HG02973 (cell line): ENCODE data around the gene SHISA4.

Source experiments
- ATAC-seq: cut with Tn5 transposase; IDR thresholded peaks from one replicate; pipeline ENCODE4 v1.9.1; 2021; ENCODE audit warnings: moderate library complexity; ENCODE audit not compliant: unreplicated experiment

Gene SHISA4

DNA sequence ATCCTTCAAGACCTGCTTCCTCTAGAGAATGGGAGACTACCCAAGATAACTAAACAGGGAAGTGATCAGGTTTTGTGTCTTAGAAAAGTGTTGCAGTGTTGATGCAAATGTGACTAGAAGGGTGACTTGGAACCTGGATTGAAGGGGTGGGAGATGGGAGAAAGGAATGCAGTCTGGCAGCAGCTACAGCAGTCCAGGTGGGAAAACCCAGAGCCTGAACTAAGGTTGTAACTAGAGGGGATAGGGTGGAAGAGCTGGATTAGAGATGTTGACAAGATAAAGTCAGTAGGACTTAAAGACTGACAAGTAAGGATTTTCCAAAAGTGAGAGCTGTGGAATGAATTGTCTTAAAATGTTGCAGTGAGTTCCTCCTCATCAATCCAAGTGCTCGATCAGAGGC lies 7.1 kb upstream of the SHISA4 start:
- ATAC-seq, result no peak

DNA sequence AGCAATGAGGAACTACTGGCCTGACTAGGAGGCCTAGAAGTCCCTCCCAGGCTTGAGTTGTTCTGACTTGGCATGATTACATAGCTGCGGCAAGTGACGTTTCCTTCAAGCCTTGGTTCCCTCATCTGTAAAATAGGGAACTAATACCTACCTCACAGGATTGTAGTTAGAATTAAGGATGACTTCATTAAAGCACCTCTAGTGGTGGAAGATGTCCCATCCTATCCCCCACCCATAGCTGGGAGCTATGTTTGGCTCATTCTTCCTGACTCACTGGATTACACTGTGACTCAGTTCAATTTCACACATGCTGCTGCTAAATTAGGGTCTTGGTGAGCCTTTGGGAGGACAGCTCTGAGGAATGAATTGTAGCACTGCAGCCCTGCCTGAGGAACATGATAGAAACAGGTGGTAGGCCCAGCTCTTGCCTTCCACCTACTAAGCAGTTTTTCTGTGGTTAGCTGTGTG lies 6.0 kb upstream of the SHISA4 start:
- ATAC-seq, result no peak

DNA sequence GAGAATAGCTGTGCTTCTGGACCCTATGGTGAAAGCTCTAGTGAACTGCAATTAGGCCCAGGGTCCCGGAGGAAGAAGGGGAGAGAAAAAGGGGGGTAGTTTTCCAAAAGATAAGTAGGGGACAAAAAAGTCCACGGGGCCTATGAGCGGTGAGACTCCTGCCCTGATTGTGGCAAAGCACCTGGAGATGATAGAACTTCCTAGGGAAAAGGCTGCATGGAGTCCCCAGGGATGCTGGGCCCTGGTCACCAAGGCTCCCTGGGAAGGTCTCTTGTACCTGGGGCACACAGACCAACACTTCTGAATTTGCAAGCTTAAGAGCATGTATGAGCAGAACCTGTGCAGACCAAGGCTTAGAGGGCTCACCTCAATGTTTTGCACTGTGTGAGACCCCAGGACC lies 5.4 kb upstream of the SHISA4 start:
- ATAC-seq, result no peak

DNA sequence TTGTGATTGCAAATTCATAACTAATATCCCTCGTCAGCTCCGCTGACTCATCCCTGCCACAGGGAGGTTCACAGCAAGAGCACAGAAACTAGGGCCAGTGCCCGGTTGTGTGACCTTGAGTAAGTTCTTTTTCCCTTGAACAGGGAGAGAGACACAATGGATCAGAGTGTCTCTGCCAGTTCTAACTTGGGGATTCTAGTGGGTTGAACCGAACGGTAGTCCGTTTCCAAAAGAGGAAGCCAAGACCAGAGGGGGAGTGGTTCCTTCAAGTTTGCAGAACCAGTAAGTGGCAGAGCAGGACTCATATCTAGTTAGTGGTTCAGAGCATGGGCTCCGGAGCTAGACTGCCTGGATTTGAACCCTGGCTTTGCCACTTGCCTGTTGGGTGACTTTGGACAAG lies 4.9 kb upstream of the SHISA4 start:
- no peak for ATAC-seq

DNA sequence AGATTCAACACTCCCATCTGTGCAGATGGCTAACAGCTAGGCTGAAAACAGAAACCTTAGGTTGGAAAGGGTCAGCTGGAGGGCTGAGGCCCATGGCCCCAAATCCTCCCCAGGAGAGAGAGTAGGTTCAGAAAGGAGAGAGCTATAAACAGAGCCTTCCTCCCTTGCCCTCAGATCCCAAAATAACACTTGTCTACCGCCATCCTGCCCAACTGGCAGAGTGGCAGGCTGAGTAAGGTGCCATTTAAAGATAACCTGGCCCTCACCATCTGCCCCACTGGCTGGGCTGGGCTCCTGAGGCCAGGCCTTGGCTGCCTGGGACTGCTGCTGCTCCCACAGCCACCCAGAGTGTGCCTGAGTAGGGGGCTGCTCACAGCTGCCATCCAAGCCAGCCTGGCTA lies 4.3 kb upstream of the SHISA4 start:
- ATAC-seq, result no peak

DNA sequence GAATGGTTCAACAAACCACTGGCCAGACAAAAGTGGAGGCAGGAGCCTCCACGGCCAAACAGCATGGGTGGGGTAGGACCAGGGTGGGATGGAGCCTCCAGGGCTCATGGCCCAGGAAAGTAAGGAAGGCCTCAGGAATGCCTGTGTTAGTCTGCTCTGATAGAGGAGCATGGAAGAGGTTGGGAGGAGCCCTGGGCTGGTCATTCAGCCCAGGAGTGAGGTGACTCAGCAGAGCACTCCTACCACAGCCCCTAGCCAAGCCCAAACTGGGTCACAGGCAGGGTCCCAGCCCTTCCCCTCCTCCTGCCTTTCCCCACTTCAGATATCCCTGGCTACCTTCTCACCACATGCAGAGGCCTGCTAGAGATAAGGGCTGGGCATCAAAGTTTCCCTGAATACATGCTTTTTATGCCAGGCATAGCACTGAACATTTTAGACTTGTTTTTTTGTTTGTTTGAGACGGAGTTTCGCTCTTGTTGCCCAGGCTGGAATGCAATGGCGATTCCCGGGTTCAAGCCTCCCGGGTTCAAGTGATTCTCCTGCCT lies 3.1 kb upstream of the SHISA4 start:
- ATAC-seq, result no peak

DNA sequence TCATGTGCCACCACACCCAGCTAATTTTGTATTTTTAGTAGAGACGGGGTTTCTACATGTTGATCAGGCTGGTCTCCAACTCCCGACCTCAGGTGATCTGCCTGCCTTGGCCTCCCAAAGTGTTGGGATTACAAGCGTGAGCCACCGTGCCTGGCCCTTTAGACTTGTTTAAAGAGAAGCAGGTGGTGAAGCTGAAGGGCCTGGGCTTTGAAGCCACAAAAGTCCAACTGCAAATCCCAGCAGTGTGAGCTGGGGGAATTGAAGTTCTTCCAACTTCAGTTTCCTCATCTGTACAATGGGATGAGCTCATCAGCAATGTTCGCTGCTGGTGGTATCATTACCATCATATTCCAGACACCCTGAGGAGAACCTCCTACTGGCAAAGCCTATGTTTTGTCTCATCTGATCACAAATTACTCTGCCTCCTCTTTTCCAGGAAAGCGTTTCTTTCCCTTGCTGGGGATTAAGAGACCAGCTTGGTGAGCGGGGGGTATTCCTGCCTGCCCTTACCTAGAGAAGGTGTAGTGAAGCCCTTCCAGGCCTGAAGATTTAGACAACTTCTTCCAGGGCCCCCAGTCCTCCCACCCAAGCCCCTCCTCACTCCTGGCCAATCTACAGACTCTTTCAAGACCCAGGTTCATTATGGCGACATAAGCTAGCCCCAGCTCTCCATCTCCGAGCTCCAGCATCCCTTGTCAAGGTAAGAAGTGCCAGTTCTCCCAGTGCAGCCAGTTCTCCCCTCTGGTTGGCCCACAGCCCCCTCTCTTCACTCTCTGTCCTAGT lies 2.4 kb upstream of the SHISA4 start:
- ATAC-seq, result no peak

DNA sequence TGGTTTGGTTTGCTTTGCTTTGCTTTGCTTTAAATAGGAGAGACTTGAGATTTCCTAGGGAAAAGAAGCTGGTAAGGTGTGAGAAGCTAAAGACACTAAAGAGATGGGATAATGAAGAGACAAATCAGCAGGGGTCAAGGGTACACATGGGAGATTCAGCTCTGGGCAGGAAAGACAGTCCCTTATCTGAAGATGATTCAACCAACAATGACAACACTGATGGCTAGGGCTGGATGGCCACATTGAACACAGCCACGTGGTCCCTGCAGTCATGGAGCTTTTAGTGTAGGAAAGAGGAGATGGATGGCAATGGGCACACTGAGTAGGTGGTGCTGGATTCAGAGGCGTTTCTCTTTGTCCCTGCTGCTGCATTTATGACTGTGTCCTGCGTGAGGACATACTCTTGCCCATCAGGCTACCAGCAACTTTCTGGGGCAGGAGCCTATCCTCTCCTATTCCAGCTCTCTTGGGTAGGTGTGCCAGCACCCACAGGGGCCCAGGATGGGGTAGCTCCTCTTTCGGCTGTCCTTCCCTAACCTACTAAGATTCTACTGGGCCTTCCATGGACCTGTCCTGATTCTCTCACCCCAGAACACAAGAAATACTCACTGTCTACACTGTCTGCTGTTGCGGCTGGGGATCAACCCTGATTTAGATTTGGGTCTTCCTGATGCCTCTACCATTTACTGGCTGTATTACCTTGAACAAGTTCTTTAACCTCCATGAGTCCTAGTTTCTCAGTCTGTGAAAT lies 1.4 kb upstream of the SHISA4 start:
- no peak for ATAC-seq

DNA sequence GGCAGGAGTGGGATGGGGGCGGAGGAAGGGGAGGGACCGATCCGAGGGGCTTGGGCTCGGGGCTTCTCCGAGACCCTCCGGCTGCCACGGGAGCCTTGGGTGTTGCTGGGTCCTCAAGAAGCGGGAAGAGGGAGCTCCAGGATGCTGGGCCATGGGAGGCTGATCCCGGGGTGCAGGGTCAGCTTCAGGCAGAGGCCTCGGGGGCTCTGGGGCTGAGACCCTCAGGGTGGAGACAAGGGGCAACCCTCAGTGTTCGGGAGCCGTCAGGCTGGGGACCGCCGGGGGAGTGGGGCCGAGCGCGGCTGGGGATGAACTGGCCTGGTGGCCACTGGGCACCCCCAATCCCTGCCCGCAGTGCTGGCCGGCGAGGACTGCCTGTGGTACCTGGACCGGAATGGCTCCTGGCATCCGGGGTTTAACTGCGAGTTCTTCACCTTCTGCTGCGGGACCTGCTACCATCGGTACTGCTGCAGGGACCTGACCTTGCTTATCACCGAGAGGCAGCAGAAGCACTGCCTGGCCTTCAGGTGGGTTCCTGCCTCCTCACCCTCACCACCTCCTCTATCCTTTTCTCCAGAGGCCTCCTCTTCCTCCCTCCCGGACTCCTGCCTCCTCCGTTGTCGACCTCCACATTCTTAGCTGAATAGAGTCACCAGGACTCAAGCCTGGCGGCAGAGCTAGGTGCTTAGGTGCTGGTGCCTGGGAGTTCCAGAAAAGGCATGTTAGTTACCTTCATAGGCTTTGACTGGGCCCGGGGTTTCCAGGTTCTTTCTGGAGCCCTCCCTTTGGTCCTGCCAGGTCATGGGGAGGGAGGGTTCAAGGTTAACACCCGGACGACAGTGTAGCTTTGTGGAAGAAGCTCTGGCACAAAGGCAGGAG lies 631 bp downstream of the SHISA4 start:
- no peak for ATAC-seq

DNA sequence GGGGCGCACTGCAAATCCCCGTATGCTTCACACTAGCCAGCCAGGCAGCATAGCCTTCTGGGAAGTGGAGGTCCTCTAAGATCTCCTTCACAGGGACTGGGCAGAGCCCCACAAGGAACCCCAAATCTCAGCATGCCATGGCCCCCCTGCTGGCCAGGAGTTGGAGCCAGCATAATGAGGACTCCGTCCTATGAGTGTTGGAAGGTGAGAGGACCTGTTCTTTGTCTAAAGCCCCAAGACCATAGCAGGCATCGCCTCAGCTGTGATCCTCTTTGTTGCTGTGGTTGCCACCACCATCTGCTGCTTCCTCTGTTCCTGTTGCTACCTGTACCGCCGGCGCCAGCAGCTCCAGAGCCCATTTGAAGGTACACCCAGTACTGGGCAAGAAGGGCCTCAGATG lies 1.5 kb downstream of the SHISA4 start:
- no peak for ATAC-seq

DNA sequence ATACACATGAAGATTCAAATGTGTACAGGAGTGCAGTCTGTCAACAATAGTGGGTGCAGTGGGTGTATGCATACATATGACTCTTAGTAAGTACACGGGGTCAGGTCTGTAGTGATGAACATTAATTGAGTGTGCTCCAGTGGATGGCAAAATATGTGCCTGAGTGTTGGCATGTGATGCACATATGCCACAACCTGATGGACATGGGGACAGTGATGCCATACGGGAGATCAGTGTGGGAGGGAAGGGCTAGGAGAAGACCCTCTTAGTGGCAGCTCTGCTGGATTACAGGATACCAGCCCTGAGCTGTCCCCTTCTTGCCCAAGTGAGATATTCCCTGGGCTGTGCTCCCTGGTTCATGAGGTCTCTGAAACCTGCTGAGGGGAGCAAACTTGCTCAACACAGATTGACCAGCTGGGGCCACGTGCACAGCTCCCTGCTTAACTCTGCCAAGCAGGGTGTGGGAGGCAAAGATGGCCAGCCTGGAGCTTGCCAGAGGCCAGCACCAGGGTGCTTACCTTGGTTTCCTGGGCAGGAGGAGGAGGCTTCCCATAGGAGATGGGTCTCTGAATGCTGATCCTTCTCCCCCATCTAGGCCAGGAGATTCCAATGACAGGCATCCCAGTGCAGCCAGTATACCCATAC lies 2.2 kb downstream of the SHISA4 start:
- no peak for ATAC-seq

DNA sequence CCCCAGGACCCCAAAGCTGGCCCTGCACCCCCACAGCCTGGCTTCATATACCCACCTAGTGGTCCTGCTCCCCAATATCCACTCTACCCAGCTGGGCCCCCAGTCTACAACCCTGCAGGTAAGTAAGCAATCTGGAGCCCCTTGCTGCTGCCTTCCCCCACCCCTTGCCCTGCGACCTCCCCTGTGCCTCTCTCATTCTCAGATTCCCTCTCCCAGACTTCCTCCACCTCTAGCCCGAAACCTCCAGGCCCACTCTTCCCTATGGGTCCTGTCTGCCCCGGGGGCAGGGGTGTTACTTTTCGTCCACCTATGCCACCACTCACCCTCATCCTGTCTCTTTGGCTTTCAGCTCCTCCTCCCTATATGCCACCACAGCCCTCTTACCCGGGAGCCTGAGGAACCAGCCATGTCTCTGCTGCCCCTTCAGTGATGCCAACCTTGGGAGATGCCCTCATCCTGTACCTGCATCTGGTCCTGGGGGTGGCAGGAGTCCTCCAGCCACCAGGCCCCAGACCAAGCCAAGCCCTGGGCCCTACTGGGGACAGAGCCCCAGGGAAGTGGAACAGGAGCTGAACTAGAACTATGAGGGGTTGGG lies 2.9 kb downstream of the SHISA4 start:
- no peak for ATAC-seq

DNA sequence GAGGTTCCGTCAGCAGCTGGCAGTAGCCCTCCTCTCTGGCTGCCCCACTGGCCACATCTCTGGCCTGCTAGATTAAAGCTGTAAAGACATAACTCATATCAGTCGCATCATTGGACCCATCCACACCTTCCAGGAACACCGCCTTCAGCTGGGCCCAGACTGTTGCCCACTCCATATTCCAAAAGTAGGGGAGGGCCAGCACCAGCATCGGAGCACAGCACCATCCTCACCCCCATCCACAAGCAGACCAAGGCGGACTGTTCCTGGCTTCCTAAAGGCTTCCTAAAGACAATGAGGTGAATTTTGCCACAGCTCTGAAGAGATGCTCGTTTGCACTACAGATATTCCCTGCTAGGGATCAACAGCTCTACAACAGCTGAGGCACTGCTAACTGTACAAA lies 3.5 kb downstream of the SHISA4 start:
- no peak for ATAC-seq

DNA sequence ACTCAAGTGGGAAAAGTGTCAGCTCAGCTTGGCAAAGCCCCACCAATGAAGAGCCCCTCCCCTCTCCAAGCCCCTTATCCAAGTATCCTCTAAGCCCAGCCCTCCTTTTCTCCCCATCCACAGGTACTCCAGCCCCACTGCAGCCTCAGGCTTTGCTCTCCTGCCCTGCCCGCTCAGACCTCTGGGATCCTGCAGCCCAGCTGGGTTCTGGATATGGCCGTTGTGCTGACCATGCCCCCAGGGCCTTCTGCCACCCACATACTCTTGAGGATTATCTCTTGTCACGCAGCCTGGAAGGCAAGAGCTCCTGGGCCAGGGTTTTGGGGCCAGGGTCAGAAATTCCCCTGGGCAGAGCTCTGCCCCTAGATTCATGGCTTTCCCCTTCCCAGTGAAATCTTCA lies 4.7 kb downstream of the SHISA4 start:
- no peak for ATAC-seq

DNA sequence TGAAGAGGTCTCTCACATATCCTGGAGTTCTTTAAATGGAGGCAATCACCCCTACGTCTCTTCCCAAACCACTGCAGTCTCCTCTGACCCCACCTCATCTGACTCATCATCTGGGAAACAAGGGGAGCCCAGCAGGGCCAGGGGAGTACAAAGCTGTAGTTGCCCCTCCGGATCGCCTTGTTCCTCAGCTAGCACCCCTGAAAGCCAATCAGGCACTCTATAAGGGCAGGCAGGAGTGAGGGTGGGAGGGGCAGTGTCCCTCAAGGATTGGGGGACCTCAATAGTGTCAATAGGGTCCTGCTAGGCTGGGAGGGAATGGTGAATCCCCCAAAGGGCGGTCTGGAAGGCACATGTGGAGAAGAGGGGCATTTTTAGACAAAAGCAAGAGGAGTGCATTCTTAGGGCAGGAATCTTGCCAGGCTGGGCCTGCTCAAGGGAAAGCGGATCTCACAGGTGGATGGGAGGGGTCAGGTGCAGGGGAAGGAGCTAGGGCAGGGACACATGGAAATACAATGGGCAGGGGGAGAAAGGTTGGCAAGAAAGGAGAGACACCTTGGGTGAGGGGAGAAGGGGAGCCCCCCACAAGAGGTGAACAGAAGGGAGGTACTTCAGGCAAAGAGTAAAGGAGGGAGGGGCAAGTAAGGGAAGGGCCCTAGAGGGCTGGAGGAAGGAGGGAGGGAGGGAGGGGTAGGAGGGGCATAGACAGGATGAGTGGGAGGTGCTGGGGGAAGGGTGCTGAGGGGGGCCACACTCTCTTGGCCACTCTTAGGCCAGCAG lies 5.8 kb downstream of the SHISA4 start:
- no peak for ATAC-seq

DNA sequence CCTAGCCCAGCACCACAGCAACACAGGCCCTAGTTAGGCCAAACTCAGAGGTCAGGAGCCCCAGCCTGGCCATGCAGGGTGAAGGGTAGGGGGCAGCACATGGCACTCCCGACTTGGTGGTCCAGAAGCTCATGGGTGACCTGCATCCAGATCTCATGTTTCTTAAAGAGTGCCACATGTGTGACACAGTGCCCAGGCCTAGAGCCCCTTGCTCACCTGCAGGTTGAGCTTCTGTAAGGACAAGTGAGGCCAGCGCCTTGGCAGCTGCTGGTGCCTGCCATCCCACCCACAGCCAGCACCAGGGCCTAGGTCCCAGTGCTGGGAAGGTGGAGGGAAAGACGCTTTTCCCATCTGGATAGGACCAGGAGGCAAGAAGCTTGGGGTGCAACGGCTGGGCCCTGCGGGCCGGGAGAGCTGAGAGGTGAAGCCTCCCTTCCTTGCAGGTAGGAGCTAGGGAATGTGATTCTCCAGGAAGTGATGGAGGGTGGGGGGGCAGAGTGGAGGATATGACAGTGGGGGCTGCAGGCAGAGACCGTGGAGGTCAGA lies 6.5 kb downstream of the SHISA4 start:
- ATAC-seq, result no peak

DNA sequence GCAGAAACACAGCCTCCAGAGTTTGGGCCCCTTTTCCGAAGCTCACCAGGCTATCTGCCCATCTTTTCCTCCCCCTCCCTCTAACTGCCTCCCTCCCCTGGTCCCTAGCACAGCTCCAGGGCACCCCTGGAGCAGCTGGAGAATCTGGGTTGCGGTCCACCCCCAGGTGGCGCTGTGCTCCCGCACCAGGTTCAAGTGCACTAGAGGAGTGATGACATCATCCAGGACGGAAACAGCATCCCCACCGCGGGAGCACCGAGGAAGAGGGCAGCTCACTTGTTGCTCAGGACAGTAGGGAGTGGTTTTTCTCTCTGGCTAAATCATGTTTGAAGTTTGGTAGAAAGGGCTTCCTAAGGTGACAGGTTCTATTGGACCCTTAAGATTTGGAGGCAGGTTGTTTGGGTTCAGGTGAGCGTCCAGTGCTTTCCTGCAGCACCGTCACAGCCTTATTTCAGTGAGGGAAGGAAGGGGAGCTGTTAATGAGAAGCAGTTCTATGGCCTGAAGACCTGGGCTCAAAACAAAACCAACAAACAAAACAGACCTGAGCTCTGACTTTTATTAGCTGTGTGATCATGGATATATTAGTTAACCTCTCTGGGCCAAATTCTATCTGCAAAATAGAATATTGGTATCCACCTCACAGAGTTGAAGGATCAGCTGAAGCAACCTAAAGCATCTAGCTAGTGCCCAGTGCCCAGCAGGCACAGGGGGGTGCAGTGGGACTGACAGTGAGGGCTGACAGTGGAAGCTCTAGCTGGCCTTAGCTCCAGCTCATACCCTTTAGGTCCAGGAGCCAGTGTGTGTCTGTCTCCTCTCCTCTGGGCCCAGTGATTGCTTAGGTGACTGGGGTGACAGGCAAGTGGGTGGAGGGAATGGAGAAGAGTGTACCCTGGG lies 7.5 kb downstream of the SHISA4 start:
- peak; percentile 75 for ATAC-seq

DNA sequence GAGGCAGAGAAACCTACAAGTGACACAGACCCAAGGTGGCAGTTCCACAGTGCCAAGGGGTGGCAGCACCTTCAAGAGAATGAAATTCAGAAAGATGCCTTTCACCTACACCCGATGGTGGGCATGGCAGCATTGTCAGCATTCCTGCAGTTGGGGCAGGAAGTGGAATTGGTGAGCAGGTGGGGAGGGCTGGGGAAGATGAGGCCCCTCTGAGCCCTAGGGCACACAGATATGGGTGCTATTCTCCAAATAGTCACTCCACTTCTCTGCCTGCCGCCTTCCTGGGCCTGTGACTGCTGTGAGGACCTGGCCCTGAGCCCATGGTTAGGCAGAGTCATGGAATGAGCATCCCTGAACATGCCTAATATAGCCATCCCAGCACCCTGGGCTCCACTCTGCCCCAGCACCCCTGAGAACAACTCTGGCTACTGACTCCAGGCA lies 8.3 kb downstream of the SHISA4 start:
- no peak for ATAC-seq
